Erythroblast (primary cell): ENCODE measurements around the gene TMEM130.

ENCODE experiments used
- GATA1 ChIP-seq: IDR thresholded peaks from 2 replicates; pipeline ENCODE4 v1.6.1; 2011; ENCODE audit warnings: low read depth, mild to moderate bottlenecking, control low read depth, low read length, moderate library complexity
- POLR2A ChIP-seq: IDR thresholded peaks from 2 replicates; pipeline ENCODE4 v1.6.1; 2011; ENCODE audit warnings: mild to moderate bottlenecking, low read length

DNA sequence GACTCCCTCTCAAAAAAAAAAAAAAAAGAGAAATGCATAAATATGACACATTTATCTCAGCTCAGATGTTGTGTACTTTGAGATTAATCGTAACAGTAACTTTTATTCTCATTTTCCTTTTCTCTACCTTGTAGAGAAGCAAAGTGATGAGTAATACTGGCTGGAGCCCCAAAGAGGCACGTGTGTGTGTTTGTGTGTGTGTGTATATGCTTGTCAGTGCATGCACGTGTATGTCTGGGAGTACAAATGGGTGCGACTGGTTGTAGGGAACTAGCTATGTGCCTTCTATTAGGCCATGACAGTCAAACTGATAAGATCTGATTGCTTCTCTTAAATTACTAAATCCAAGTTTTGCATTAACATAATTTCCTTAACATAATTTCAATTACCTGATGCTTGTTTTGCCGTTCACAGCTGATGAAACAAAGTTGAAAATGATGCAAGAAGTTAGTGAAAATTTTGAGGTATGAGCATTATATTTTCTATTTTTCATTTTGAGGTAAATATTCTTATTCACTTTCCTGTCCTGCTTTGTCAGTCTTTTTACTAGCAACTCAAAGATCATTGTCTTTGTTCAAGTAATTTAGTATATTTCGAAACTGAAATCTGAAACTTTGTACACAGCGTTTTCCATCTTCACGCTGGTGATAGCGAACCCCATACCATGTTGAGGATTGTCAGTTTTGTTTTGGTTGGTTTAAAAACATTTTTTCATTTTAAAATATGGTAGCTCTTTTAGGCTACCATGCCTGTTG lies 11.9 kb upstream of the TMEM130 start:
- TF ChIP-seq POLR2A (no peak), GATA1 (no peak)
